Measurements from ENCODE around the gene CDK14.

The CDK14 gene

DNA sequence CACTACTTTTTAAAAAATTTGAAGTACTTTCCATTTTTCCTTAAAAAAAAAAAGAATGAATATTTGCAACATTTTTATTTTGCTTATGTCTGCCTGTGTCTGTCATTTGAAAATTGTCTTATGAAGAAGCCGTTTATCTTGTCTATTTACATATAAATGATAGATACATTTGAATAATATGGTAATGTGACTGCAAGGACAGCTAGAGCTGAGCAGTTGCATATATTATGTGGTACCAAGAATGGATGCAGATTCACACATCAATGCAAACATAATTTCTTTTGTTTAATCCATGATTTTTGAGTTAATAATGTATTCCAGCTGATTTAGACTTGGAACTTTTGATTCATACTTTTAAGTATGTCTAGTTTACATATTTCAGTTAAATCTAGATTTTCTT is 268.0 kb downstream of the CDK14 start:
- no peaks in the 10 kb centered on the region for H3K27me3 ChIP-seq (replicated peaks; ENCODE audit: insufficient read depth, low read length)
- H3K27ac ChIP-seq (ENCODE audit: low read length): no peak overlapping the region
- H3K9ac ChIP-seq (ENCODE audit: low read length): no peak overlapping the region
- no peaks in the 10 kb centered on the region for H3K9me2 ChIP-seq (replicated peaks; ENCODE audit: insufficient read depth, low read length)
- H3K79me2 ChIP-seq (ENCODE audit: low read length): peaks cover 71% of the 10 kb centered on the region
- TF ChIP-seq EZH2 (optimal IDR thresholded peaks at IDR 0.05; ENCODE audit: low read depth, low read length): no peak
- DNase-seq: no peak
- no peaks in the 10 kb centered on the region for H3F3A ChIP-seq (ENCODE audit: insufficient read depth, low read length)
- H4K20me1 ChIP-seq (ENCODE audit: insufficient read depth, low read length): peaks cover under 1% of the 10 kb centered on the region; the same call in 1 of the 2 replicates
- H2AFZ ChIP-seq (ENCODE audit: low read length): no peak overlapping the region
- no peaks in the 10 kb centered on the region for H3K9me3 ChIP-seq (replicated peaks; ENCODE audit: insufficient read depth, low read length)
- H3K4me2 ChIP-seq (ENCODE audit: low read depth, low read length): no peak overlapping the region
- no peaks in the 10 kb centered on the region for H3K4me1 ChIP-seq (ENCODE audit: low read length)
- H3K36me3 ChIP-seq (replicated peaks; ENCODE audit: insufficient read depth, low read length): peaks cover 5% of the 10 kb centered on the region; the same call in 1 of the 2 replicates
- no peak overlapping the region for H3K4me3 ChIP-seq (ENCODE audit: low read length)

GRCh38 chr7:90869335-90869734 is 273.2 kb downstream of the CDK14 start:
- Histone ChIP-seq H3K27ac (ENCODE audit: low read length) (no peak overlapping the region), H3K79me2 (ENCODE audit: low read length) (peaks cover 78% of the 10 kb centered on the region)

GRCh38 chr7:90876701-90877100 is 280.6 kb downstream of the CDK14 start:
- Histone ChIP-seq H2AFZ (ENCODE audit: low read length) (no peak overlapping the region), H3K4me3 (ENCODE audit: low read length) (no peak overlapping the region), H3K9me2 (replicated peaks; ENCODE audit: insufficient read depth, low read length) (no peaks in the 10 kb centered on the region), H3K79me2 (ENCODE audit: low read length) (peaks cover 84% of the 10 kb centered on the region), H3K27ac (ENCODE audit: low read length) (no peak overlapping the region), H3K36me3 (replicated peaks; ENCODE audit: insufficient read depth, low read length) (peaks cover 12% of the 10 kb centered on the region), H3K9ac (ENCODE audit: low read length) (no peak overlapping the region), H3K4me1 (ENCODE audit: low read length) (peaks cover 9% of the 10 kb centered on the region; the same call in 1 of the 2 replicates), H3K4me2 (ENCODE audit: low read depth, low read length) (no peak overlapping the region), H3F3A (ENCODE audit: insufficient read depth, low read length) (no peaks in the 10 kb centered on the region), H3K27me3 (replicated peaks; ENCODE audit: insufficient read depth, low read length) (no peaks in the 10 kb centered on the region), H3K9me3 (replicated peaks; ENCODE audit: insufficient read depth, low read length) (no peaks in the 10 kb centered on the region), H4K20me1 (ENCODE audit: insufficient read depth, low read length) (no peaks in the 10 kb centered on the region)
- no peak for DNase-seq
- TF ChIP-seq EZH2 (optimal IDR thresholded peaks at IDR 0.05; ENCODE audit: low read depth, low read length) (no peak), EZH2phosphoT487 (IDR thresholded peaks at IDR 0.05; ENCODE audit: low read length) (no peak)
- TF ChIP-seq, protein P1, sequence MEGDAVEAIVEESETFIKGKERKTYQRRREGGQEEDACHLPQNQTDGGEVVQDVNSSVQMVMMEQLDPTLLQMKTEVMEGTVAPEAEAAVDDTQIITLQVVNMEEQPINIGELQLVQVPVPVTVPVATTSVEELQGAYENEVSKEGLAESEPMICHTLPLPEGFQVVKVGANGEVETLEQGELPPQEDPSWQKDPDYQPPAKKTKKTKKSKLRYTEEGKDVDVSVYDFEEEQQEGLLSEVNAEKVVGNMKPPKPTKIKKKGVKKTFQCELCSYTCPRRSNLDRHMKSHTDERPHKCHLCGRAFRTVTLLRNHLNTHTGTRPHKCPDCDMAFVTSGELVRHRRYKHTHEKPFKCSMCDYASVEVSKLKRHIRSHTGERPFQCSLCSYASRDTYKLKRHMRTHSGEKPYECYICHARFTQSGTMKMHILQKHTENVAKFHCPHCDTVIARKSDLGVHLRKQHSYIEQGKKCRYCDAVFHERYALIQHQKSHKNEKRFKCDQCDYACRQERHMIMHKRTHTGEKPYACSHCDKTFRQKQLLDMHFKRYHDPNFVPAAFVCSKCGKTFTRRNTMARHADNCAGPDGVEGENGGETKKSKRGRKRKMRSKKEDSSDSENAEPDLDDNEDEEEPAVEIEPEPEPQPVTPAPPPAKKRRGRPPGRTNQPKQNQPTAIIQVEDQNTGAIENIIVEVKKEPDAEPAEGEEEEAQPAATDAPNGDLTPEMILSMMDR (IDR thresholded peaks at IDR 0.05; ENCODE audit: low read length): no peak

More at GRCh38 chr7:90869335-90869734, 273.2 kb downstream of the CDK14 start:
- H3K9me3 ChIP-seq (replicated peaks; ENCODE audit: insufficient read depth, low read length): no peaks in the 10 kb centered on the region
- no peaks in the 10 kb centered on the region for H4K20me1 ChIP-seq (ENCODE audit: insufficient read depth, low read length)
- no peaks in the 10 kb centered on the region for H3K4me1 ChIP-seq (ENCODE audit: low read length)
- H2AFZ ChIP-seq (ENCODE audit: low read length): no peak overlapping the region
- no peak overlapping the region for H3K9ac ChIP-seq (ENCODE audit: low read length)
- H3K4me3 ChIP-seq (ENCODE audit: low read length): no peak overlapping the region
- peaks cover 10% of the 10 kb centered on the region; the same call in 1 of the 2 replicates for H3K36me3 ChIP-seq (replicated peaks; ENCODE audit: insufficient read depth, low read length)
- no peak for DNase-seq
- no peaks in the 10 kb centered on the region for H3K9me2 ChIP-seq (replicated peaks; ENCODE audit: insufficient read depth, low read length)
- no peaks in the 10 kb centered on the region for H3K27me3 ChIP-seq (replicated peaks; ENCODE audit: insufficient read depth, low read length)
- TF ChIP-seq, protein P1 (IDR thresholded peaks at IDR 0.05; ENCODE audit: low read length): no peak
- TF ChIP-seq EZH2phosphoT487 (IDR thresholded peaks at IDR 0.05; ENCODE audit: low read length) (no peak), EZH2 (optimal IDR thresholded peaks at IDR 0.05; ENCODE audit: low read depth, low read length) (no peak)
- no peaks in the 10 kb centered on the region for H3F3A ChIP-seq (ENCODE audit: insufficient read depth, low read length)
- no peak overlapping the region for H3K4me2 ChIP-seq (ENCODE audit: low read depth, low read length)

- H3K9me3 ChIP-seq (replicated peaks; ENCODE audit: insufficient read depth, low read length): no peaks in the 10 kb centered on the region
- H2AFZ ChIP-seq (ENCODE audit: low read length): no peak overlapping the region
- H4K20me1 ChIP-seq (ENCODE audit: insufficient read depth, low read length): no peaks in the 10 kb centered on the region
- peaks cover 9% of the 10 kb centered on the region; the same call in 1 of the 2 replicates for H3K4me1 ChIP-seq (ENCODE audit: low read length)
- H3K27ac ChIP-seq (ENCODE audit: low read length): no peak overlapping the region
- no peak for DNase-seq
- TF ChIP-seq EZH2 (optimal IDR thresholded peaks at IDR 0.05; ENCODE audit: low read depth, low read length): no peak
- peaks cover 12% of the 10 kb centered on the region for H3K36me3 ChIP-seq (replicated peaks; ENCODE audit: insufficient read depth, low read length)
- H3K79me2 ChIP-seq (ENCODE audit: low read length): peaks cover 80% of the 10 kb centered on the region
- no peak overlapping the region for H3K9ac ChIP-seq (ENCODE audit: low read length)
- no peaks in the 10 kb centered on the region for H3F3A ChIP-seq (ENCODE audit: insufficient read depth, low read length)
- H3K27me3 ChIP-seq (replicated peaks; ENCODE audit: insufficient read depth, low read length): no peaks in the 10 kb centered on the region
- no peak overlapping the region for H3K4me3 ChIP-seq (ENCODE audit: low read length)
- no peak overlapping the region for H3K4me2 ChIP-seq (ENCODE audit: low read depth, low read length)
- H3K9me2 ChIP-seq (replicated peaks; ENCODE audit: insufficient read depth, low read length): no peaks in the 10 kb centered on the region
These were observed 281.1 kb downstream of the CDK14 start for GRCh38 chr7:90877201-90877600.
